ENCODE measurements around the gene AFMID. TPM values are rescaled to one million over a fixed set of nuclear protein-coding genes. Genes with fewer than 3 reads are reported as not detected.
A peak's percentile ranks its signal among the peaks of the same experiment; 100 is the strongest.

AFMID gene
- total and polyA plus RNA-seq, 2 of the 13 experiments (the other 11 are each of a cell fraction or from before 2014, with no cell fraction given) = 249 to 270 TPM

DNA sequence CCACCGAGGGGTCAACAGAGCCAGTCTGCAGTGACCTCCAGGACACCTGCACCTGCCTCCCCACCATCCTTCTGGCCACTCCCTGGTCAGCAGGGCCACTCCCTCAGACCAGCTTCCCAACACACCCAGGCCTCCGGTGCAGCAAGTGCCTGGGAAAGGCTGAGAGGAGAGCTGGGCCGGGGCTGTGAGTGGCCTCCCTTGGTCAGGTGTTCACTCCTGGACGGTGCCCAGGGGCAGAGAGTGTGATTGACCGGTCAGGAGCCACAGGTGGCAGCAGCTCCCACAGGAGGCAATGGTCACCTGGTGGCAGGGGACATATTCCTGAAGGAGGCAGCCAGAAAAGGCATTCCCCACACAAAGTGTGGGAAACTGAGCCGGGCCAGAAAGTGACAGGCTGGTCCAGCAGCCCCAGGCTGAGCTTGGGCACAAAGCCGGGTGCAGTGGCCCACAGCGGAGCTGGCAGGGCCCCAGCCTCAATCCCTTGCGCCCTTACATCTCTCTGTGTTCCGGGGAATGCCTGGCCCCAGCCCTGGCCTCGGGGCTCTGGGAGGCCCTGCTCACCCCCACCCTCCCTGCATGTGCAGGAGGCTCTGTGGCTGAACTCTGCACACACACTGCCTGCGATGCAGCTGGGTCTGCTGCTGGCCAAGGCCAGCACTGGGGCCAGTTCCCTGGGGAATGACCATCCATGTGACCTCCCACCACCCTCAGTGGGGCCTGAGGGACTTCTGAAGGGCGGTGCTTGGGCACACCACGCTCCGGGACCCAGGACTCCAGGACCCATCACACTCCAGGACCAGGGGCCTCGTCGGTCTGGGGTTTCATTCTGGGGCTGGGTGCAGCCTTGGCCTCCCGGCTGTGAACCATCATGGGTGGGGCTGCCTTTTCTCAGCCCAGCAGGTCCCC, 42.2 kb upstream of the AFMID start (continued):
- TF ChIP-seq, protein P1, sequence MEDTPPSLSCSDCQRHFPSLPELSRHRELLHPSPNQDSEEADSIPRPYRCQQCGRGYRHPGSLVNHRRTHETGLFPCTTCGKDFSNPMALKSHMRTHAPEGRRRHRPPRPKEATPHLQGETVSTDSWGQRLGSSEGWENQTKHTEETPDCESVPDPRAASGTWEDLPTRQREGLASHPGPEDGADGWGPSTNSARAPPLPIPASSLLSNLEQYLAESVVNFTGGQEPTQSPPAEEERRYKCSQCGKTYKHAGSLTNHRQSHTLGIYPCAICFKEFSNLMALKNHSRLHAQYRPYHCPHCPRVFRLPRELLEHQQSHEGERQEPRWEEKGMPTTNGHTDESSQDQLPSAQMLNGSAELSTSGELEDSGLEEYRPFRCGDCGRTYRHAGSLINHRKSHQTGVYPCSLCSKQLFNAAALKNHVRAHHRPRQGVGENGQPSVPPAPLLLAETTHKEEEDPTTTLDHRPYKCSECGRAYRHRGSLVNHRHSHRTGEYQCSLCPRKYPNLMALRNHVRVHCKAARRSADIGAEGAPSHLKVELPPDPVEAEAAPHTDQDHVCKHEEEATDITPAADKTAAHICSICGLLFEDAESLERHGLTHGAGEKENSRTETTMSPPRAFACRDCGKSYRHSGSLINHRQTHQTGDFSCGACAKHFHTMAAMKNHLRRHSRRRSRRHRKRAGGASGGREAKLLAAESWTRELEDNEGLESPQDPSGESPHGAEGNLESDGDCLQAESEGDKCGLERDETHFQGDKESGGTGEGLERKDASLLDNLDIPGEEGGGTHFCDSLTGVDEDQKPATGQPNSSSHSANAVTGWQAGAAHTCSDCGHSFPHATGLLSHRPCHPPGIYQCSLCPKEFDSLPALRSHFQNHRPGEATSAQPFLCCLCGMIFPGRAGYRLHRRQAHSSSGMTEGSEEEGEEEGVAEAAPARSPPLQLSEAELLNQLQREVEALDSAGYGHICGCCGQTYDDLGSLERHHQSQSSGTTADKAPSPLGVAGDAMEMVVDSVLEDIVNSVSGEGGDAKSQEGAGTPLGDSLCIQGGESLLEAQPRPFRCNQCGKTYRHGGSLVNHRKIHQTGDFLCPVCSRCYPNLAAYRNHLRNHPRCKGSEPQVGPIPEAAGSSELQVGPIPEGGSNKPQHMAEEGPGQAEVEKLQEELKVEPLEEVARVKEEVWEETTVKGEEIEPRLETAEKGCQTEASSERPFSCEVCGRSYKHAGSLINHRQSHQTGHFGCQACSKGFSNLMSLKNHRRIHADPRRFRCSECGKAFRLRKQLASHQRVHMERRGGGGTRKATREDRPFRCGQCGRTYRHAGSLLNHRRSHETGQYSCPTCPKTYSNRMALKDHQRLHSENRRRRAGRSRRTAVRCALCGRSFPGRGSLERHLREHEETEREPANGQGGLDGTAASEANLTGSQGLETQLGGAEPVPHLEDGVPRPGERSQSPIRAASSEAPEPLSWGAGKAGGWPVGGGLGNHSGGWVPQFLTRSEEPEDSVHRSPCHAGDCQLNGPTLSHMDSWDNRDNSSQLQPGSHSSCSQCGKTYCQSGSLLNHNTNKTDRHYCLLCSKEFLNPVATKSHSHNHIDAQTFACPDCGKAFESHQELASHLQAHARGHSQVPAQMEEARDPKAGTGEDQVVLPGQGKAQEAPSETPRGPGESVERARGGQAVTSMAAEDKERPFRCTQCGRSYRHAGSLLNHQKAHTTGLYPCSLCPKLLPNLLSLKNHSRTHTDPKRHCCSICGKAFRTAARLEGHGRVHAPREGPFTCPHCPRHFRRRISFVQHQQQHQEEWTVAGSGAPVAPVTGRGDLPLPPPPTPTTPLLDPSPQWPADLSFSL (CRISPR knock-in tag; IDR thresholded peaks at IDR 0.05) = 0 out of 2 replicates have a peak, but pooled peaks have one; percentile 37
- TF ChIP-seq MIER2 (CRISPR knock-in tag; IDR thresholded peaks at IDR 0.05) = 0 out of 2 replicates have a peak, but pooled peaks have one; percentile 23
- peak; percentile 90 for TF ChIP-seq DBP (CRISPR knock-in tag; IDR thresholded peaks at IDR 0.05; ENCODE audit: not compliant biosample characterization)
- peak; percentile 74 for TF ChIP-seq GATAD2A (CRISPR knock-in tag; IDR thresholded peaks at IDR 0.05)
- TF ChIP-seq AGO1 (IDR thresholded peaks at IDR 0.05; ENCODE audit: low read depth, low read length, poor library complexity, severe bottlenecking) = no peak
- no peak for TF ChIP-seq POLR2AphosphoS5 (IDR thresholded peaks at IDR 0.05; ENCODE audit: low read depth, low read length)
- TF ChIP-seq SALL1 (CRISPR knock-in tag; IDR thresholded peaks at IDR 0.05) = peak; percentile 92
- no peak for TF ChIP-seq MBNL3 (CRISPR knock-in tag; conservative IDR thresholded peaks at IDR 0.05)
- 0 out of 4 replicates have a peak, but pooled peaks of 1 of the 2 experiments have one; percentile 24 for TF ChIP-seq HMGXB4 (CRISPR knock-in tag; IDR thresholded peaks at IDR 0.05; ENCODE audit: borderline replicate concordance in 1 of 2, low read depth in 1 of 2)
- peak; percentile 69; the same call in 1 of the 2 replicates for TF ChIP-seq ZNF747 (CRISPR knock-in tag; IDR thresholded peaks at IDR 0.05; ENCODE audit: borderline replicate concordance)
- TF ChIP-seq ZEB1 (IDR thresholded peaks at IDR 0.05; ENCODE audit: insufficient replicate concordance, low read depth) = no peak
- no peak for TF ChIP-seq EZH2 (conservative IDR thresholded peaks at IDR 0.05; ENCODE audit: low read depth, low read length)
- TF ChIP-seq TCF12 (IDR thresholded peaks at IDR 0.05) = no peak
- peak; percentile 89 for TF ChIP-seq TCF12 (CRISPR knock-in tag; IDR thresholded peaks at IDR 0.05)
- TF ChIP-seq HOXA9 (CRISPR knock-in tag; IDR thresholded peaks at IDR 0.05; ENCODE audit: borderline replicate concordance) = no peak
- TF ChIP-seq NFKB2 (CRISPR knock-in tag; IDR thresholded peaks at IDR 0.05; ENCODE audit: borderline replicate concordance) = no peak
- no peak for TF ChIP-seq ARNT (IDR thresholded peaks at IDR 0.05)
- TF ChIP-seq ZKSCAN1 (IDR thresholded peaks at IDR 0.05; ENCODE audit: low read length) = no peak

Data from HepG2 (cell line).